ENCODE measurements around the gene RPS15. TPM values are rescaled to one million over a fixed set of nuclear protein-coding genes. Genes with fewer than 3 reads are reported as not detected.

RPS15 gene
- total RNA-seq, 6 experiments from 2014 or later, result 334 to 1,615 (median 355) TPM

GRCh38 chr19:1488282-1488601 is 50.0 kb downstream of the RPS15 start:
- Histone ChIP-seq H3K27ac (no peak overlapping the region), H3K4me1 (peaks cover 0 to 20% (median 6%) of the 10 kb centered on the region in 4 donors), H3K9me3 (no peaks in the 10 kb centered on the region), H3K27me3 (no peaks in the 10 kb centered on the region), H3K36me3 (no peaks in the 10 kb centered on the region), H3K4me3 (no peak overlapping the region)
- no peak for ATAC-seq
- TF ChIP-seq CTCF (IDR thresholded peaks at IDR 0.05) (no peak), POLR2A (IDR thresholded peaks at IDR 0.05) (no peak)
- DNase-seq, result no peak
- intact Hi-C loops (cut with DNase I), result no loop called here
- 80% methylated on average over 6 of the region's 11 CpGs for WGBS (ENCODE audit: insufficient coverage, low coverage, low lambda C conversion rate, missing lambda C conversion rate)

GRCh38 chr19:1489463-1490310 is 51.5 kb downstream of the RPS15 start:
- TF ChIP-seq CTCF (IDR thresholded peaks at IDR 0.05) (no peak), POLR2A (IDR thresholded peaks at IDR 0.05) (no peak)
- peak in 2 of 3 donors; percentile 26 to 57 for DNase-seq
- Histone ChIP-seq H3K4me3 (peak overlapping the region; percentile 39 to 66 (median 56)), H3K27ac (peak overlapping the region in 2 of 3 donors; percentile 49 to 65), H3K4me1 (peaks cover 0 to 26% (median 7%) of the 10 kb centered on the region in 4 donors), H3K27me3 (no peaks in the 10 kb centered on the region), H3K36me3 (no peaks in the 10 kb centered on the region), H3K9me3 (no peaks in the 10 kb centered on the region)
- intact Hi-C loops (cut with DNase I), result no loop called here
- no peak for ATAC-seq
- WGBS (ENCODE audit: insufficient coverage, low coverage, low lambda C conversion rate, missing lambda C conversion rate), result 54% methylated on average over 6 of the region's 37 CpGs

Other genes with a start within 250 kb of the RPS15 start
- 10 to 100 TPM; 23.8 to 34.0 (median 29.5) TPM for gene STK11, start 232.6 kb upstream of the RPS15 start, total RNA-seq
- gene CBARP, start 200.4 kb upstream of the RPS15 start, total RNA-seq, result under 1 TPM; 0.15 to 0.62 (median 0.31) TPM
- 100 to 1,000 TPM in 5 of 6 experiments, 10 to 100 TPM in 1; 98.1 to 240 (median 137) TPM for gene ATP5F1D, start 196.6 kb upstream of the RPS15 start, total RNA-seq
- gene MIDN, start 189.8 kb upstream of the RPS15 start, total RNA-seq, result 10 to 100 TPM; 22.3 to 55.1 (median 29.3) TPM
- gene CIRBP, start 169.1 kb upstream of the RPS15 start, total RNA-seq, result 100 to 1,000 TPM in 2 of 6 experiments, 10 to 100 TPM in 4; 69.2 to 111 (median 89.5) TPM
- gene FAM174C, start 162.9 kb upstream of the RPS15 start, total RNA-seq, result 100 to 1,000 TPM in 1 of 6 experiments, 10 to 100 TPM in 5; 34.0 to 103 (median 43.8) TPM
- 10 to 100 TPM in 1 of 6 experiments, 1 to 10 TPM in 5; 4.2 to 10.3 (median 5.6) TPM for gene EFNA2, start 152.5 kb upstream of the RPS15 start, total RNA-seq
- 100 to 1,000 TPM in 2 of 6 experiments, 10 to 100 TPM in 4; 70.1 to 210 (median 85.0) TPM for gene NDUFS7, start 54.5 kb upstream of the RPS15 start, total RNA-seq
- 100 to 1,000 TPM; 151 to 380 (median 221) TPM for gene GAMT, start 36.9 kb upstream of the RPS15 start, total RNA-seq
- gene DAZAP1, start 30.8 kb upstream of the RPS15 start, total RNA-seq, result 10 to 100 TPM; 22.3 to 50.9 (median 42.2) TPM
- under 1 TPM in 3 of 6 experiments, not detected in 3; 0.06 to 0.13 (median 0.06) TPM for gene APC2, start 11.7 kb downstream of the RPS15 start, total RNA-seq
- gene C19orf25, start 40.8 kb downstream of the RPS15 start, total RNA-seq, result 10 to 100 TPM; 12.2 to 32.7 (median 15.3) TPM
- 1 to 10 TPM; 2.0 to 8.0 (median 3.6) TPM for gene PCSK4, start 52.0 kb downstream of the RPS15 start, total RNA-seq
- 100 to 1,000 TPM; 113 to 218 (median 177) TPM for gene REEP6, start 52.8 kb downstream of the RPS15 start, total RNA-seq
- gene ADAMTSL5, start 74.6 kb downstream of the RPS15 start, total RNA-seq, result 1 to 10 TPM; 1.8 to 6.9 (median 4.5) TPM
- gene PLK5, start 85.7 kb downstream of the RPS15 start, total RNA-seq, result not detected
- gene MEX3D, start 129.9 kb downstream of the RPS15 start, total RNA-seq, result 10 to 100 TPM in 3 of 6 experiments, 1 to 10 TPM in 3; 6.7 to 16.6 (median 10.3) TPM
- gene MBD3, start 154.5 kb downstream of the RPS15 start, total RNA-seq, result 10 to 100 TPM; 27.3 to 72.1 (median 30.1) TPM
- 100 to 1,000 TPM in 4 of 6 experiments, 10 to 100 TPM in 2; 59.6 to 202 (median 172) TPM for gene UQCR11, start 167.1 kb downstream of the RPS15 start, total RNA-seq
- gene TCF3, start 214.2 kb downstream of the RPS15 start, total RNA-seq, result 10 to 100 TPM; 11.0 to 30.1 (median 15.9) TPM

Data from right lobe of liver (tissue), 6 donors.